ENCODE results near the gene SLF2. TPM values are rescaled to one million over a fixed set of nuclear protein-coding genes. Genes with fewer than 3 reads are reported as not detected.

The SLF2 gene
- total and polyA plus RNA-seq, 2 of the 8 experiments (the other 6 are each of a cell fraction or from before 2014, with no cell fraction given), result 5.5 to 20.9 TPM

GRCh38 chr10:100913470-100913865 lies 705 bp downstream of the SLF2 start (continued):
- TF ChIP-seq CBX5 (IDR thresholded peaks at IDR 0.05; ENCODE audit: low read depth, low read length), result no peak
